Tongue (tissue), 2 donors: ENCODE measurements around the gene LRRC2. TPM values are rescaled to one million over a fixed set of nuclear protein-coding genes. Genes with fewer than 3 reads are reported as not detected.
"Not testable (repeated sequence)": the region's sequence is repeated elsewhere in the genome, so short reads cannot be mapped to it uniquely, and the experiment has no call there.

Experiments
- DNase-seq: peaks from one replicate; pipeline ENCODE4 v3.0.0-alpha.2; 2015
- total RNA-seq: library from RNA; depleted of rRNA; stranded (reverse); fragments of >200 nt; gene quantifications from one replicate; pipeline ENCODE4 v1.2.3, GENCODE V29; 2014

The LRRC2 gene, protein sequence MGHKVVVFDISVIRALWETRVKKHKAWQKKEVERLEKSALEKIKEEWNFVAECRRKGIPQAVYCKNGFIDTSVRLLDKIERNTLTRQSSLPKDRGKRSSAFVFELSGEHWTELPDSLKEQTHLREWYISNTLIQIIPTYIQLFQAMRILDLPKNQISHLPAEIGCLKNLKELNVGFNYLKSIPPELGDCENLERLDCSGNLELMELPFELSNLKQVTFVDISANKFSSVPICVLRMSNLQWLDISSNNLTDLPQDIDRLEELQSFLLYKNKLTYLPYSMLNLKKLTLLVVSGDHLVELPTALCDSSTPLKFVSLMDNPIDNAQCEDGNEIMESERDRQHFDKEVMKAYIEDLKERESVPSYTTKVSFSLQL
- 13.0 TPM for total RNA-seq

DNA sequence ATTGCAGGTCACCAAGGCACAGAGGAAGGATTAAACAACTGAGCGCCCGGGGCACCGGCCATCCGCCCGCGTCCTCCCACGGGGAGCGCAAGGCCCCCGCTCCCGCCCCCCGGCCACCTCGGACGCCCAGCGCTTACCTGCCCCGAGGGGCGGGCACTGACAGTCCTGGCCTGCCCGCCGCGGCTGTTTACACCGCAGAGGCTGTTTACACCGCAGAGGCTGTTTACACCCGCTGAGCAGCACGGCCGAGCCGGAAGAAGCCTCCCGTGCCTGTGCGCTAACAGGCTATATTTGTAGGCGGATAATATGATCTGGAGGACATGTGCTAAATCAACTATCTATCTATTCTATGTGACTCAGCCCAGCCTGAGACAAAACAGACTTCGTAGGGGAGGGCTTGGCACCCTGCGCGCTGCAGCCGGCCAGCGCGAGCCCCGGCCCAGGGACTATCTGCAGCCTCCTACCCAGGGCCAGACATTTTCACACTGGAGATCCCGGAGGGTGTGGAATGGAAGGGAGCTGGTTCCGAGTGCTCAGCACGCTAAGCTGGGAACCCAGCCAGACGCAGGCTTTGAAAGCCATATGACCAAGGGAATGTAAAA is at the start of gene LRRC2:
LRRC2 (minus strand) TSS at position 263 of the 602 bp plus-strand sequence. CDS start 14,711 bp downstream, outside the sequence.
- peak; percentile 80 for DNase-seq

DNA sequence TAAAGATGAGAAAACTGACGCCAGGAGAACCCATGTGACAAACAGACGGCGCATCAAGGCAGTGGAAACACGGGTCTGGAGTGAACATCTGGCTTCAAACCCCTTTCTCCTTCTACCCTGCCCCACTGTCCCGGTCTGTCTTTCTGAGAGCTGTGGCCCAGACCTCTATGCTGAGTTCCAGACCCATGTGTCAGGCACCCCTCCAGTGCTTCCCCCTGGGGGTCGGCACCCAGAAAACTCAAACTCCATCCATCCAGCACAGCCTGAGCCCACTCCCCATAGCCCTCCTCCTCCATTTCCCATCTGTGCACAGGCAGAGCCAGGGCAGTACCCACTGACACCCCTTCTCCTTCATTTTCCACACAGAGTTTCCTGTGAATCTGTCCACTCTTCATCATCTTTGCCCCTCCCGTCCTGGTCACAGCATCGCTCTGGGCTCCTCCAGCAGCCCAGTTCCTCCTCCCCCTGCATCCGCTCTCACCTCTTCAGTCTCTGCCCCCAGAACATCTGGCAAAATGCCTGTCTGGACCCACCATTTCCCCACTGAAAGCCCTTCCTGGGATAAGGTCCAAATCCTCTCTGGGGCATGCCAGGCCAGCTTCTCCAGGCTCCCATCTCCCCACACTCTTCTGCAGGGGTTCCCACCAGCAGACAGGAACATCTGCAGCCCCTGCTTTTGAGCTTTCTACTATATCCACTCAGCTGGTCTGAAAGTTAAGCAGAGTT is 49.1 kb upstream of the LRRC2 start:
- DNase-seq, result peak; percentile 71

DNA sequence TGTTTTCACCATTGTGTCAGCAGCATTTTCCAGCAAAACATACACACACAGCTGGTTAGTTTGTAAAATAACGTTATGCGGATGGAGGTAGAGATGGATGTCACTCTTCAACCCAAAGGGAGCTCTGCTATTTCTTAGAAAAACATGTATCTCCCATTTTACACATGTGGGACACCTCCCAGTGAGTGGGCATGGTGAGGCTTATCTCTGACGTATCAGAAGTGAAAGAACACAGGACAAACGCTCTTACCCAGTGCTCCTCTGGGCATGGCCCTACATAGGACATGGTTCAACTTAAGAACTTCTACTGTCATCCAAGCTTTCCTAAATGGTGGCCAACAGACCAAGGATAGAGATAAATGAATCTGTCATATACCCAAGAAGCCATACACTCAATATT is 48.3 kb upstream of the LRRC2 start:
- no peak for DNase-seq

DNA sequence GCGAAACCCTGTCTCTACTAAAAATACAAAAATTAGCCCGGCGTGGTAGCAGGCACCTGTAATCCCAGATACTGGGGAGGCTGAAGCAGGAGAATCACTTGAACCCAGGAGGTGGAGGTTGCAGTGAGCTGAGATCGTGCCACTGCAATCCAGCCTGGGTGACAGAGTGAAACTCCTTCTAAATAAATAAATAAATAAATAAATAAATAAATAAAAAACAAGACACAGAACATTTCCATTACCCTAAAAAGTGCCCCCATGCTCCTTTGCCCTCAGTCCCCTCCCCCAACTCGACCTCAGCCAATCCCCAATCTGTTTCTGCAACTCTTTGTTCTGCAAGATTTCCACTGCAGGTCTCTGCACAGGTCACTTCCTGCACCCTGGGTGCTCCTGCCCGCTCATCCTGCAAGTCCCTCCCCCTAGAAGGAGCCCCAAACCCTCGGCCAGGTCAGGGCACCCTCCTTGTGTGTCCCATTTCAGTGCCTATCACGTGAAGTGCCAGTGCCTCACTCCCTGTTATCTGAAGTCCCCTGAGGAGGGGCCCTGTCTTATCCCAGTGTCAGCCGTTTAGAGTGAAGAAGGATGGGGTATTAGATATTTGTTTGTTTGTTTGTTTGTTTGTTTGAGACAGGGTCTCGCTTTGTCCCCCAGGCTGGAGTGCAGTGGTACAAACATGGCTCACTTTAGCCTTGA is 47.4 kb upstream of the LRRC2 start:
- no peak for DNase-seq

DNA sequence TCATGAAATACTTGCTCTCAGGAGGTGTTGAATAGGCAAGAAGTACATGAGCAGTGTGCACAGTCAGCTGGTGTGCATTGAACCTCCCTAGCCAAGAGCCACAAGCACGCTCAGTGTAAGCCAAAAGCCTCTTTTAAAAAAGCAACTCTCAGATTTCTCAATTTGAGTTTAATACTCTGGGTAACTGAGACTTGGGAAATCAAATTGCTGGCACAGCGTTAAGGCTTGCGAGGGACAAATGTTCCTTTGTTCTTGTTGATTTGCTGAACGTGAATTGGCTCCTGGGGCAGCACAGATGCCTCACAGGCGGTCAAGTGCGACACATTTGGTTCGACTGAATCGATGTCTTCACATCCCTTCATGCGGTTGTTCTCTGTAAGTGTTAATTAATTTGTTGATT is 46.2 kb upstream of the LRRC2 start, which contains the start of gene FAM240A:
FAM240A (plus strand) TSS at position 202 of the 400 bp plus-strand sequence; CDS start at position 361, 159 bp downstream.
- DNase-seq, result peak; percentile 94

DNA sequence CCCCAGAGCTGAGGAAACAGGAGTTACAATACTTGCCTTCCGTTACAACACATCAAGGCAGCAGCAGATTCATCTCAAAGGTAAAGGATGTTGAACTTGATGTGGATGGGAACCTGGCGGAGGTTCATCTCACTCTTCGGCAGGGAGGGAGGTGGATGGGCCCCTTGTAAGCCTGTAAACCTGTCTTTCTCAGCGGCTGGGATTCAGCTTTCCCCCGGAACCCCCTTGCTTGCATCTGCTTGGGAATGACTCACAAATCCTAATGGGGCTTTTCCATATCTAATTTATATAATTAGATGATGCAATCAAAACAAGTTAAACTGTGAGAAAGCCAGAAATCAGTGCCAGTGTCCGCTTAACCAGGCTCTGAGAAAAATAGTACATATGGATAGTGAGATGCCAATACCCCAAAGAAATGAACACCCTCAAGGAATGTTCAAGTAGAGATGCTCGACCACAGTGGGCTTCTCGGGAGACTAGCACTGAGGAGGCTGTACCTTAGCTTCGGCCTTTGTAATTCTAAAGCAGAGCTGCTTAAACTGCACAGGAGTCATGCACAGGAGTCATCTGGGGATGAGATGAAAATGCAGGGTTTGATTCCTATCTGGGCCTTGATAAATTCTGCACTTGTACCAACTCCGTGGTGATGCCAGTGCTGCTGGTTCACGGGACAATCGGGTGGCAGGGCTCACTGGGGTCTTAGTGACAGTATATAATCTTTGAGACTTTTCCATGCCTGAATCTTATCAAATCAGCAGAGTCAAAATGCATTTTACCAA is 44.0 kb upstream of the LRRC2 start:
- DNase-seq, result peak; percentile 49

DNA sequence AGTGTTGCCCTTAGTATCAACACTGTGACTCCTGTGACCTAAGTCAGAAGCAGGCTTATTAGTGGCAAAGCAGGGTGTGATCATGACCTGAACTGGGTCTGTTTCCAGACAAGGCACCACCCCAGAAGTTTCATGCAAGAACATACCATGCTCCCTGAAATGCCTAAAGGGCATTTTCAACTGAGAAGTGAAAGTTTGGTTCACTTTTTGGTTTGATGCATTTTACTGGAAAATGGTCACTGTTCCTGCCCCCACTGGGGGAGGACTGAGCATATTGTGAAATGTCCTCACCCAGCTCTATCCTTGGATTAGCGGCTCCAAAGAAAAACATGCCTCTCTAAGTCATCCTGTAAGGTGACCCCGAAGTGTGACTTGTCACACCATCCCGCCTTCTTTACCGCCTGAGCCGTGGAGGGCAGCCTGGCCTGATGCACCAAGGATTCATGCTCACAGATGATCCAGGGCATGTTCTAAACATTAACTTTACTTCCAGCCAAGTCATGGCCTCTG is 43.2 kb upstream of the LRRC2 start:
- no peak for DNase-seq

DNA sequence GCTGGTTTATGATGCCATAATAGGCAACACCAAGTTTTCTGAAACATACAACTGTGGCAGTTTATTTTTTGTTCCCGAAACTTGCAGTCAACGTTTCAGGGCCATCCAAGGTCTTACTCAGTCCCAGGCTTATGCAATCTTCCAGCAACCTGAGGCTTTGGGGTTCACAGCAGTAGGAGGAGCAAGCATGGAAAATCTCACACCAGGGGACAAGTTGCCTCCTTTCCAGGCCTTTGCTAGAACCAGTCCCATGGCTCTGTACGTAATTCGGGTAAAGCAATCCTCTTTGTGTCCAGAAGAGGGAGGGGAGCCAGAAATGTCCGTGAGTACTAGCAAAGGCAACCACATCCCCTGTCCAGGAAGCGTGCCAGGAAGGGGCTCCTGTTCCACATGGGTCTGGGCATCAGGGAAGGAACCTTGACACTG is 41.5 kb upstream of the LRRC2 start:
- DNase-seq, result peak; percentile 61

DNA sequence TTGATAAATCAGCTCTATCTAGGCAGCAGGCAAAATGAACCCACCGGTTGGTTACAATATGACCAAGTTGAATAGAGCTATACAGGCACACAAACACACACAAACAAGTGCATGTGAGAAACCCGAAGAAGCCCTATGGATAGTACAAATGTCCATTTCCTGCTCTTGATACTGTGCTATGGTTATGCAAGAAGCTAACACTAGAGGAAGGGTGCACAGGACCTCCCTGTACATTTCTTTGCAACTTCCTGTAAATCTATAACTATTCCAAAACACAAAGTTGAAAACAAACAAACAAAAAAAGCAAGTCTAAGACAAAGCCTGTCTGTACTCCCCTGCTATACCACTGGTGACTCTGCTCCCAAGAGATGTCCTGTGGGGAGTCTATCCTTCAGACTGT is 38.0 kb upstream of the LRRC2 start:
- no peak for DNase-seq

DNA sequence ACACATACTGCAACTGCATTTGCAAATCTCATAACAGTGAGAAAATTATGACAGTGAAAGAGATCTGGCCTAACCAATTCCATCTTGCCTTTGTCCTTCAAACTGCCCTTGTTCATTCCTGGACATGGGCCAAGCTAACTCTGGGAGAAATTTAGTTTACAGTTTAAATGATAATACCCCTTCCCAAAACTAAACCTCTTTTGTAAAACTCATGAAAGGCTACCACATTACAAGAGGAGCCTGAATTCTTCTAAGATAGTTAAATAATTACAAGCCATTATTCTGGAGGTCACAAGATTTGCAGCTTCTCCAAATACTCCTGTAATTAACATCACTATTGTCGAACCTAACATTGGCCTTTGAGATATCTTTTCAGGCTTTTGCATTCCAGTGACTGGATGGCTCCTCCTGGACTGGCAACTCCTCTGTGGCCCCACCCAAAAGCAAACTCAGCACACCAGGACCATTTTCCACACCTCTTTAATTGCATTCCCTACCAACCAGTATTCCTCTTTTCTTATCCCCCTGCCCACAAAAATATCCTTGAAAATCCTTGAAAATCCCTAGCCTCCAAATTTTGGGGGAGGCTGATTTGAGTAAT is 37.4 kb upstream of the LRRC2 start:
- no peak for DNase-seq

DNA sequence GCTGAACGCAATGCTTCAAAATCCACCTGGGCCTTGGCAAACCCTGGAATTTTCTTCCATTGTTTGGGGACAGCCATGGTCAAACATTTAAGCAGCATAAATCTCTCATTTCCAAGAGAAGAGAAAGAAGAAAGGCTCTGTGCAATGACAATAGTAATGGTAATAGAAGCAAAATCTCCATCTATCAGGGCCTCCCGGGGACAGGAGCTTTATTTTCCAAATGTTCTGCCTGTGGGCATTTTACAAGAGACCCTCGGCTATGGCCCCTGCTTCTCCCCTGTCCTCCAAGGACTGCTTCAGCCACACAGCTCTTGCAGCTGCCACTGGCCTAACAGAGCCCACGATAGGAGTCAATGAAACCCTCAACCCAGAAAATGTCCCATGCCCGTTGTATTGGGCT is 33.5 kb upstream of the LRRC2 start:
- DNase-seq, result no peak

DNA sequence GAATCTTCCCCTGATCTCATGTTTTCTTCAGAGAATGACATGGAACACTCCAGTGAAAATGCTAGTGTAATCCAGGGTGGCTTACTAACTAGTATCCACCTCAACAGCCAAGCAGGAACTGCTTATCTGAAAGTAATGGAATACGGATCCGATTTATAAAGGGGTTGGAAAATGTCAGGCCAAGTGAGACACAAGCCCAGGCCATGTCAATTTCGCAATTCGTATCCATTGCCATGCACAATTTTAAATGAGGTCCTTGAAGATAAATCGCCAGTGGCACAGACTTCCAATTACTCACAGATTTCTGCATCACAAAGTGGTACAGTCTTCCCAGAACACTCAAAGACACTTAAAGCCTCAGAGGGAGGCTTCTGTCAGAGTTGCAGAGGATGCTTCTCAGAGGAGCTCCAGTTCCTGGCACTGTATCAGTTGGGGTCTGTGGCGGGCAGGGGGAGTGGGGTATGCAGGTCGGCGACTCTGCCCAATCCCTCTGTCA is 29.8 kb upstream of the LRRC2 start:
- no peak for DNase-seq

DNA sequence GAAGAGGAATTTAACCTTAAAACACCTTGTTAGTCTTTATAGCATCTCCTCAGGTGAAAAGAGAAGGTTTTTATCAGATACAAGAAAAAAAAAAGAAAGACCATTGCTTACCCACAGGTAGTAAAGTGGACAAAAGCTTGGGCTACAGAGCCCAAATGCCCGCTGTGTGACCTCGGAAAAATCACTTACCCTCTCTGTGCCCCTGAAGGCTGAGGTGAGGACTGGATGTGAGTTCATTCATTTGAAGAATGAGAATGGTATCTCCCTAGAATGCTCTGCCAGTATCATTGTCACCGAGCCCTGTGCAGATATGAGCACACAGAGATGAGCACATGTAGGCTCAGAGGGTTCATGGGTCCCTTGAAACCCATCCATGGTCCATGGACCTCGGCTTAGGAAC is 28.6 kb upstream of the LRRC2 start:
- no peak for DNase-seq

DNA sequence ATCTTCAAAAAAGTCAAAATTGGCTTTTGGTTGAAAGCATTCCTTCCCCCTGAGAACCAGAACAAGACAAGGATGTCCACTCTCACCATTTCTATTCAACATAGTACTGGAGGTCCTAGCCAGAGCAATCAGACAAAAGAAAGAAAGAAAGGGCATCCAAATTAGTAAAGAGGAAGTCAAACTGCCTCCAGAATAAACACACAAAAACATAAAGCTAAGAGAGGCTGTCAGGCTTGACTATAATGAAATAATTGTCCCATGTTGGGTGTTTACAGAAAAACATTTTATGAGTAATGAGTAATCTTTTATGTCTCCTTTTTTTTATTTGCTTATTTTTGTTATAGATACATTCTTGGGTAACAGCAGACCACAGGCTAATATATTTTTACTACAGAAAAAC is 27.9 kb upstream of the LRRC2 start:
- DNase-seq, result no peak

DNA sequence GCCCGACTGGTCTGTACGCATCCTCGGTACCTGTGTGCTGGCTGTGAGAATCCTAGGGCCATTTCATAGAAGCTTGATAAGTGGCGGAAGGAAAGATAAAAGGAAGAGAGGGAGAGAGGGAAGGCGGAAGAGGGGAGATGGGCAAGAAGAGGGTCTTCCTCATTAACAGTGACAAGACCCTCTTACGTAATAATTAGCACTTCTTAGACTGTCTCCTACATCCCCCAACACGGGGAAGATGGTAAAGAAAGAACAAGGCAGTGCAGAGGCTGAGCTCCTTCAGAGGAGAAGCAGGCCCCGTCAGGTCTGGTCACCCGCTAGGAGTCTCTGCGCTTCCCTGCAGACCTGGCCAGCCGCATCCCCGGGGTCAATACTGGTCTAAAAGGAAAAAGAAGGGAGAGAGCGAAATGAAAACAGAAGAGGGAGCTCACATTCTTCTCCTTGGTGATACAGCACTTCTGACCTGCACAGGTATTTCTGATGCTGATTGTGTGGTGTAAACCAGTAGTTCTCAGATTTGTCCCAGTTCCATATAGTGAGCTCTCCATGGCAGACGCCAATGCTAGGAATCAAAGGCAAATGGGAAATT is 27.3 kb upstream of the LRRC2 start:
- DNase-seq, result no peak

DNA sequence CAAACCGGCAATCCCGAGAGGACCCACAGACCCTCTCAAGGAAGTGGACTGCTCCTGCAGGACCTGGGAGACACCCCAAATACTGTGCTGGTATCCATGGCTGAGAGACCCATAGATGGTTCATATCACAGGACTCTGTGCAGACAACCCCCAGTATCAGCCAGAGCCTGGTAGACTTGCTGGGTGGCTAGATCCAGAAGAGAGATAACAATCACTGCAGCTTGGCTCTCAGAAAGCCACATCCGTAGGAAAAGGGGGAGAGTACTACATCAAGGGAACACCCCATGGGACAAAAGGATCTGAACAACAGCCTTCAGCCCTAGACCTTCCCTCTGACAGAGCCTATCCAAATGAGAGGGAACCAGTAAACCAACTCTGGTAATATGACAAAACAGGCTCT is 21.2 kb upstream of the LRRC2 start:
- DNase-seq, result not testable (repeated sequence)

DNA sequence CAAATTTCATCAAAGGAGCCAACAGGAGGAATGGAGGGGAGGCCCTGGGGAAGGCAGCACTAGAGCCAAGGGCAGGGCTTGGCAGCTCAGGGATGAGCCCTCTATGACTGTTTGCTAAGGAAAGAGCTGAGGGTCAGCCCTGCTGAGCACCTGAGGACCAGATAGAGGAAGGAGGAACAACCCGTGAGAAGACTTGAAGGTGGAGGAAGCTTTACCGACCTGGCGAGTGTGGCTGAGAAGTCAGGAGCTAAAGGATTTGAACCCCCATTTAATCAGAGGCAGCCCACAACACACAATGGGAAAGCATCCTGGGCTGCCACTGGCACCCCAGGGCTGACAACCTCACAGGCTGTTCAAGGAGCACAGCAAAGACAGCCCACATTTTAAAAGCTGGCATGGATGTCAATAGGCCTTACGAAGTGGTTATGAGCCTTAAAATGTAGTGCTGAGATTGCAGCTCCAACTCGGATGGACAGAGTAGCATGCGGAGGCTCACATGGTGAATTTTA is 20.7 kb upstream of the LRRC2 start:
- DNase-seq, result no peak

DNA sequence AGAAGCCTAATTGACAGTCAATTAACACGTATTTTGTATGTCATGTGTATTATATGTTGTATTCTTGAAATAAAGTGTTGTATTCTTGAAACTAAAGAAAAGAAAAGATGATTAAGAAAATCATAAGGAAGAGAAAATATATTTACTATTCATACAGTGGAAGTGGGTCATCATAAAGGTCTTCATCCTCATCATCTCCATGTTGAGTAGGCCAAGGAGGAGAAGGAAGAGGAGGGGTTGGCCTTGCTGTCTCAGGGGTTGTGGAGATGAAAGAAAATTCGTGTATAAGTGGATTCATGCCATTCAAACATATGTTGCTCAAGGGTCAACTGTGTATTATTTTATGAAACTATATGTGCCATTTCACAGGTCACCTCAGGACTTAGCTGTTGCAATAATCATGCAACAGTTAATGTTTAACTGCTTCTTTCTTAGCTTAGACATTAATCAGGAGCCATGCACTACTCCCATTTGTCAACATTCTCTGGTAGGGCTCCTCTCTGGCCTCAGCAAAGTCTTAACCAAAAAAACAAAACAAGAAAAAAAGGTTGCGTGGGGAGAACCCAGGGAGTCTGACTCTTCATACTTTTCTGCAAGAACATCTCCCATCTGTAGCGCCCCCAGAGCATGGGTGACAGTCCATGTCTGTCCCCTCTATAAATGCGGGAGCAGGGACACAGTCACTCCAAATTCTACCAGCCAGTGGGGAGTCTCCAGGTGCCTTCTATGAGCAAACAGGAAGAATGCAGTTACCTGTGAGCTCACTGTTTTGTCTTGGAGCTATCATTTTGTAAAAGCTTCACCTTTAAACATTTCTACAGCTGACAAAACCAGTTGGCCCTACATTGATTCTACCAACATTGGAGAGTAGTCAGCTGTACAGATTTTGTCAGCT is 19.9 kb upstream of the LRRC2 start:
- DNase-seq, result no peak
